ENCODE results near the gene TRAPPC2B.

Gene TRAPPC2B

GRCh38 chr19:57389194-57389729 lies 25.9 kb downstream of the TRAPPC2B start:
- H4K20me1 ChIP-seq (ENCODE audit: insufficient read depth, low read length): no peaks in the 10 kb centered on the region
- no peak overlapping the region; the same call in 1 of the 2 replicates for H3K9ac ChIP-seq (ENCODE audit: low read length)

DNA sequence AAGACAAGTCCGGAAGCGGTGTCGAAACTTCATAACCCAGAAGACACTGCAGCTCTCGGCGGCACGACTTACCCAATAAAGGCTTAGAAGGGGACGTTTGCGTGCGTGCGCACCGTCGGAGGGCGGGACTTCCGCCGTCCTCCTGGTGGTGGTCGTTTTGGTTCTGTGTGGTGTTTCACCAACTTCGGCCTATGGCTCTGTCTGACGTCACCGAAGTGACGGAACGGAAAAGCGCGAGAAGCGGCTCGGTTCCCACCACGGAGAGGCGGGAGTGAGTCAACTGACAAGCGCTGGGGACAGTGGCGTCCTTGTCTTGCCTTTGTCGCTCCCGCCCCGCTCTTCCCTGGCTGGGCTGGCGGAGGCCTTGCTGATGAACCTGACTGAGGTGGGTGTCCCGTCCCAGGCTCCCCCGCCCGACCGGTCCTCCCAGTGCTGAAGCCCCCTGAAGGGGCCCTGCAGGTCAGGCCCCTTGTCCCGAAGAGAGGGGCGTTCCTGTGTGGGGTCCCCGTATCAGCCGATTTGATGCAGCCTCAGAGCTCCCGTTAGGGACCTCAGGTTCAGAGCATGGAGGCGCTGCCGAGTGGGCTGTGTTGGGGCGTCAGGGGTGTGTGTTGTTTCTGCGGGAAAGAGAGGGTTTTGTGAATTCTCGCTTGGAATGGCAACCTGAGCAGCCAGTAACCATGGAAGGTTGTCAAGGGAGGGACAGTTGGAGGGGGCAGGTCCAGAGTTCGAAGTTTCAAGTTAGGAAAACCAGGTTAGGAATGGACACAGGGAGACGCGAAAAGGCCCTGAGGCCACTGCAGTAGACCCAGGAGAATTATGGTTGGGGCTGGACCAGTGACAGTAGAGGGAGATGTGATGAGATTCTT lies 26.6 kb downstream of the TRAPPC2B start, which contains the start of gene ZNF548:
ZNF548 (plus strand) TSS at position 125 of the 869 bp plus-strand sequence; CDS start at position 371, 246 bp downstream.
- H2AFZ ChIP-seq (ENCODE audit: low read length): peak within 1 kb of the TSS; percentile 95
- H3K9me2 ChIP-seq (replicated peaks; ENCODE audit: insufficient read depth, low read length): no peaks in the 10 kb centered on the region
- H3K4me3 ChIP-seq (ENCODE audit: low read length): peak within 1 kb of the TSS; percentile 77
- DNase-seq: peak; percentile 97
- H3F3A ChIP-seq (ENCODE audit: insufficient read depth, low read length): peaks cover 5% of the 10 kb centered on the region; the same call in 1 of the 2 replicates
- H4K20me1 ChIP-seq (ENCODE audit: insufficient read depth, low read length): no peaks in the 10 kb centered on the region
- peaks cover 21% of the 10 kb centered on the region for H3K4me1 ChIP-seq (ENCODE audit: low read length)
- TF ChIP-seq CTCF (IDR thresholded peaks at IDR 0.05; ENCODE audit: low read length) (no peak), EZH2 (optimal IDR thresholded peaks at IDR 0.05; ENCODE audit: low read depth, low read length) (no peak), EZH2phosphoT487 (IDR thresholded peaks at IDR 0.05; ENCODE audit: low read length) (no peak)
- no peaks in the 10 kb centered on the region for H3K27me3 ChIP-seq (replicated peaks; ENCODE audit: insufficient read depth, low read length)
- peaks cover 43% of the 10 kb centered on the region for H3K79me2 ChIP-seq (ENCODE audit: low read length)
- no peaks in the 10 kb centered on the region for H3K9me3 ChIP-seq (replicated peaks; ENCODE audit: insufficient read depth, low read length)
- H3K9ac ChIP-seq (ENCODE audit: low read length): peak within 1 kb of the TSS; percentile 70
- peak within 1 kb of the TSS; percentile 73 for H3K4me2 ChIP-seq (ENCODE audit: low read depth, low read length)
- peak within 1 kb of the TSS; percentile 28; the same call in 1 of the 2 replicates for H3K27ac ChIP-seq (ENCODE audit: low read length)
- no peaks in the 10 kb centered on the region for H3K36me3 ChIP-seq (replicated peaks; ENCODE audit: insufficient read depth, low read length)

More at GRCh38 chr19:57389194-57389729, 25.9 kb downstream of the TRAPPC2B start:
- no peaks in the 10 kb centered on the region for H3K9me2 ChIP-seq (replicated peaks; ENCODE audit: insufficient read depth, low read length)
- H3K79me2 ChIP-seq (ENCODE audit: low read length): peaks cover 40% of the 10 kb centered on the region
- H3K4me3 ChIP-seq (ENCODE audit: low read length): peak overlapping the region; percentile 77
- H3K36me3 ChIP-seq (replicated peaks; ENCODE audit: insufficient read depth, low read length): no peaks in the 10 kb centered on the region
- H3K4me1 ChIP-seq (ENCODE audit: low read length): peaks cover 18% of the 10 kb centered on the region
- H3K9me3 ChIP-seq (replicated peaks; ENCODE audit: insufficient read depth, low read length): no peaks in the 10 kb centered on the region
- H3K27ac ChIP-seq (ENCODE audit: low read length): no peak overlapping the region
- peak overlapping the region; percentile 64 for H3K4me2 ChIP-seq (ENCODE audit: low read depth, low read length)
- no peaks in the 10 kb centered on the region for H3K27me3 ChIP-seq (replicated peaks; ENCODE audit: insufficient read depth, low read length)
- H3F3A ChIP-seq (ENCODE audit: insufficient read depth, low read length): peaks cover 5% of the 10 kb centered on the region; the same call in 1 of the 2 replicates
- no peak for DNase-seq
- peak overlapping the region; percentile 95 for H2AFZ ChIP-seq (ENCODE audit: low read length)
- TF ChIP-seq EZH2 (optimal IDR thresholded peaks at IDR 0.05; ENCODE audit: low read depth, low read length) (no peak), EZH2phosphoT487 (IDR thresholded peaks at IDR 0.05; ENCODE audit: low read length) (no peak), CTCF (IDR thresholded peaks at IDR 0.05; ENCODE audit: low read length) (no peak)

- no peak overlapping the region for H2AFZ ChIP-seq (ENCODE audit: low read length)
- no peak for TF ChIP-seq EZH2 (optimal IDR thresholded peaks at IDR 0.05; ENCODE audit: low read depth, low read length)
- TF ChIP-seq EZH2phosphoT487 (IDR thresholded peaks at IDR 0.05; ENCODE audit: low read length): no peak
- no peak for TF ChIP-seq CTCF (IDR thresholded peaks at IDR 0.05; ENCODE audit: low read length)
- H3K9me3 ChIP-seq (replicated peaks; ENCODE audit: insufficient read depth, low read length): no peaks in the 10 kb centered on the region
- peaks cover 33% of the 10 kb centered on the region for H3K79me2 ChIP-seq (ENCODE audit: low read length)
- DNase-seq: no peak
- H3K4me3 ChIP-seq (ENCODE audit: low read length): no peak overlapping the region
- H3K9me2 ChIP-seq (replicated peaks; ENCODE audit: insufficient read depth, low read length): no peaks in the 10 kb centered on the region
- H3K9ac ChIP-seq (ENCODE audit: low read length): no peak overlapping the region
- no peak overlapping the region for H3K27ac ChIP-seq (ENCODE audit: low read length)
- peaks cover 15% of the 10 kb centered on the region for H3K4me1 ChIP-seq (ENCODE audit: low read length)
- peaks cover 5% of the 10 kb centered on the region; the same call in 1 of the 2 replicates for H3F3A ChIP-seq (ENCODE audit: insufficient read depth, low read length)
- no peaks in the 10 kb centered on the region for H3K27me3 ChIP-seq (replicated peaks; ENCODE audit: insufficient read depth, low read length)
- H4K20me1 ChIP-seq (ENCODE audit: insufficient read depth, low read length): no peaks in the 10 kb centered on the region
- no peak overlapping the region for H3K4me2 ChIP-seq (ENCODE audit: low read depth, low read length)
- H3K36me3 ChIP-seq (replicated peaks; ENCODE audit: insufficient read depth, low read length): peaks cover 14% of the 10 kb centered on the region; the same call in 1 of the 2 replicates
Measured at GRCh38 chr19:57395710-57396109, 32.4 kb downstream of the TRAPPC2B start.
